HepG2 (cell line): ENCODE data around the gene BRAT1. TPM values are rescaled to one million over a fixed set of nuclear protein-coding genes. Genes with fewer than 3 reads are reported as not detected.

Experiments used
- ATAC-seq: fragments of 200-7000 bp; cut with Tn5 transposase; 3 replicates; pipeline ENCODE4 v1.9.1; 2020; ENCODE audit warnings: mild to moderate bottlenecking, moderate library complexity
- BruUV-seq: library from RNA; stranded (reverse); fragments of 400-500 nt; replicated peaks from 2 replicates; lab custom pipeline; 2021; lab: Mats Ljungman, UMichigan
- CTCF ChIA-PET: fragments of 300-600 bp; formaldehyde crosslinking; extraction: SDS; loops from one replicate; lab custom pipeline; 2021; ENCODE audit warnings: low total read pairs, inconsistent platforms, low intra/inter-chr PET ratio; lab: Yijun Ruan, JAX
- POLR2A ChIA-PET: fragments of 350-600 bp; sonication (Branson Sonifier 250); formaldehyde crosslinking; loops from one replicate; lab custom pipeline; 2020; ENCODE audit warnings: antibody characterized with exemption, inconsistent platforms; lab: Yijun Ruan, JAX
- DNase-seq: peaks from one replicate; pipeline ENCODE4 v3.0.0-alpha.2; 2015; ENCODE audit warnings: low spot score
- FAIRE-seq: peaks from 3 replicates; lab custom pipeline; 2011; peaks lifted over from hg19 to GRCh38; lab: Jason Lieb, UNC
- H2AFZ ChIP-seq: one replicate; pipeline ENCODE4 v1.6.1; 2011; ENCODE audit warnings: low read length, inconsistent platforms
- H3K27ac ChIP-seq: fragments of 300-600 bp; 3 replicates; pipeline ENCODE4 v1.8.0; 2011; ENCODE audit warnings: mixed run types, mild to moderate bottlenecking, mixed read lengths, low read length, inconsistent platforms; ENCODE audit not compliant: insufficient read depth; ENCODE audit errors: extremely low read length
- H3K27me3 ChIP-seq, 2 experiments: fragments of 200-600 bp in 1 of 2; 2 replicates in 1 of 2; 3 replicates in 1 of 2; pipeline versions ENCODE4 v1.6.0 to v1.8.0; 2011; ENCODE audit warnings: low read length in 2 of 2, mild to moderate bottlenecking in 2 of 2, moderate library complexity in 2 of 2, inconsistent platforms in 1 of 2; ENCODE audit not compliant: insufficient read depth in 2 of 2, control insufficient read depth in 1 of 2
- H3K36me3 ChIP-seq, 2 experiments: fragments of 200-600 bp in 1 of 2; replicated peaks in 1 of 2; 2 replicates in 1 of 2; 3 replicates in 1 of 2; pipeline versions ENCODE4 v1.5.1 to v1.8.0; 2011; ENCODE audit warnings: low read length in 2 of 2, inconsistent platforms in 1 of 2; ENCODE audit not compliant: insufficient read depth in 2 of 2, control insufficient read depth in 1 of 2
- H3K4me1 ChIP-seq: 2 replicates; pipeline ENCODE4 v1.5.1; 2012; ENCODE audit warnings: low read length, inconsistent platforms; ENCODE audit not compliant: insufficient read depth
- H3K4me2 ChIP-seq: 2 replicates; pipeline ENCODE4 v1.6.0; 2011; ENCODE audit warnings: low read depth, low read length, inconsistent platforms
- H3K4me3 ChIP-seq, 3 experiments: fragments of 200-600 bp in 1 of 3; sonication (generic), shearing (Covaris generic) in 1 of 3; replicated peaks in 1 of 3; 2 replicates each; pipeline ENCODE4 v1.5.1; 2011 to 2016; ENCODE audit warnings: low read length in 3 of 3, inconsistent platforms in 2 of 3, low read depth in 2 of 3, mild to moderate bottlenecking in 2 of 3, control low read depth in 1 of 3, mixed read lengths in 1 of 3; ENCODE audit not compliant: insufficient read depth in 1 of 3
- H3K79me2 ChIP-seq: one replicate; pipeline ENCODE4 v1.6.1; 2011; ENCODE audit warnings: low read length, inconsistent platforms; ENCODE audit not compliant: insufficient read depth
- H3K9ac ChIP-seq: 2 replicates; pipeline ENCODE4 v1.6.0; 2011; ENCODE audit warnings: mild to moderate bottlenecking, low read depth, low read length, inconsistent platforms; ENCODE audit not compliant: insufficient read depth
- H3K9me3 ChIP-seq: 2 replicates; pipeline ENCODE4 v1.5.1; 2012; ENCODE audit warnings: mild to moderate bottlenecking, low read length
- H4K20me1 ChIP-seq: 2 replicates; pipeline ENCODE4 v1.6.0; 2011; ENCODE audit warnings: inconsistent platforms, mild to moderate bottlenecking, low read length, moderate library complexity; ENCODE audit not compliant: insufficient read depth
- SRSF1 ChIP-seq: fragments of 200-400 bp; formaldehyde crosslinking; optimal IDR thresholded peaks from 2 replicates; pipeline ENCODE3; 2017; ENCODE audit warnings: mild to moderate bottlenecking, low read depth, low read length, moderate library complexity
- TAF15 ChIP-seq: fragments of 200-400 bp; formaldehyde crosslinking; IDR thresholded peaks from one replicate; pipeline ENCODE4 v1.6.1; 2018; ENCODE audit warnings: mild to moderate bottlenecking, low read depth, low read length; ENCODE audit not compliant: poor library complexity, severe bottlenecking
- ZNF547 ChIP-seq: sonication (generic); formaldehyde crosslinking; IDR thresholded peaks from 2 replicates; pipeline ENCODE4 v1.5.1; 2020; ENCODE audit warnings: mild to moderate bottlenecking, missing genetic modification reagents
- WGBS: methylation state at CpG from one replicate; pipeline ENCODE4 v1.1.6; 2017; ENCODE audit warnings: low lambda C conversion rate; 5-methylcytosine and 5-hydroxymethylcytosine counted together
- in situ Hi-C: cut with HindIII; loops from 2 replicates; pipeline ENCODE4 v1.10.0; 2017; ENCODE audit warnings: low pct_unique_long_range_greater_than_20kb; ENCODE audit not compliant: extremely low pct_ligation_motif_present
- intact Hi-C: fragments of 100-400 bp; cut with micrococcal nuclease; formaldehyde crosslinking; loops from one replicate; pipeline ENCODE4 v1.10.0; 2022; ENCODE audit not compliant: unreplicated experiment
- polyA plus RNA-seq, 8 experiments: library from polyadenylated mRNA; depleted of rRNA in 3 of 8; stranded (reverse) in 7 of 8; unstranded in 1 of 8; fragments of >200 nt; fragmentation: Illumina TruSeq in 4 of 8; extraction: Trizol in 4 of 8; gene quantifications; 2 replicates each; pipeline versions ENCODE4 v1.2.1 to v1.2.3, GENCODE V29; 2011 to 2016; ENCODE audit warnings: low read depth in 4 of 8, missing spikeins in 1 of 8, mixed read lengths in 1 of 8; ENCODE audit not compliant: insufficient read depth in 1 of 8
- total RNA-seq, 5 experiments: library from RNA; depleted of rRNA; stranded (reverse); fragments of >200 nt; fragmentation: Illumina TruSeq; extraction: Trizol; gene quantifications; 2 replicates each; pipeline ENCODE4 v1.2.3, GENCODE V29; 2016; ENCODE audit warnings: low read depth in 1 of 5
- TF ChIP-seq, protein P1 (sequence below): sonication (generic); formaldehyde crosslinking; conservative IDR thresholded peaks from 2 replicates; pipeline ENCODE4 v1.5.0; 2020; ENCODE audit warnings: missing genetic modification reagents
- TF ChIP-seq, protein P2 (sequence below), 2 experiments: fragments of 450-650 bp in 1 of 2; sonication (generic) in 1 of 2; formaldehyde crosslinking in 1 of 2; IDR thresholded peaks; 2 replicates each; pipeline versions ENCODE4 v1.6.1 to v1.8.0; 2016 to 2022; ENCODE audit warnings: antibody characterized with exemption in 1 of 2, mild to moderate bottlenecking in 1 of 2, missing genetic modification reagents in 1 of 2

The BRAT1 gene
- total and polyA plus RNA-seq, 2 of the 13 experiments (the other 11 are each of a cell fraction or from before 2014, with no cell fraction given): 10.2 to 20.3 TPM

DNA sequence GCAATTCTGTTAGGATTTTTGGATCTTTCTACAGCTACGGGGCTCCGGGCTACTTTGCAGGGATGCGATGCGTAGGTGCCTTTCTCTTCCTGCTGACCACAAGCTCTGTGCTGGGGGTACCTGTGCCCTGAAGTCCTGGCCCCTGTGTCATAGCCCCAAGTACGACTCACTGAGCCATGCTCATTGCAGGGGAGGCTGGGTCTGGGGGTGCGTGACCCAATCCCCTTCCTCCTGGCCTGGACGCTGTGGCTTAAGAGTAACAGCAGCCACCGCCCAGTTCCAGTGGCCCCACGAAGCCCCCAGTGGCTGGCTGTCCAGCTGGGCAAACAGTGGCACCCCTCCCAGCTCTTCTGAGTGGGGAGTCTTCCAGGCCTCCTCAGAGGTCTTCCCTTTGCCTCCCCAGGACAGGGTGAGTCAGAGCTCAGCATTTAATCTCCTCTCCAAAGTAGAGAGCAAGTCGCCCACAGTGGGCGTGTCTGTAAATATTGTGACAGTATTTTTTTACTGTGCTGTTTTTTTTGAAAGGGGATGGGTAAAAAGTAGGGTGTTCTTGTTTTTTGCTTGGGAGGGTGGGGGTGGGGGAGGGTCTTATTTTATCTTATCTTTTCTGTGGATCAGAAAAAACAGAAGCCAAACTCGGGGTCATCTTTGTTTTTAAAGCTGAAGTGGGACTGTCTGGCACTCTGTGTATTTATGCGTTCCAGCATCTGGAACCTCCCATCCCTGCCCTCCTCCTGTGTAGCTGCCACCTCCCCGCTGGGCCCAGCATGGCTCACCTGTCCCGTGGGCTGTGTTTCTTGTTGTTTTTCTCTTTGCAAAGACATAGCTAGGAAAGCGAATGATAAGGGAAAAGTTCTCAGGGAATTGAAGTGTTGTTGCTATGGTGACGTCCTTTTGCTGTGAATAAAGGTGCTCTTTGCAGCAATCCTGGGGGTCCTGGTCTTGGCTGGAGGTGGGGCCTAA lies 27.5 kb downstream of the BRAT1 start (continued):
- TF ChIP-seq, protein P1, sequence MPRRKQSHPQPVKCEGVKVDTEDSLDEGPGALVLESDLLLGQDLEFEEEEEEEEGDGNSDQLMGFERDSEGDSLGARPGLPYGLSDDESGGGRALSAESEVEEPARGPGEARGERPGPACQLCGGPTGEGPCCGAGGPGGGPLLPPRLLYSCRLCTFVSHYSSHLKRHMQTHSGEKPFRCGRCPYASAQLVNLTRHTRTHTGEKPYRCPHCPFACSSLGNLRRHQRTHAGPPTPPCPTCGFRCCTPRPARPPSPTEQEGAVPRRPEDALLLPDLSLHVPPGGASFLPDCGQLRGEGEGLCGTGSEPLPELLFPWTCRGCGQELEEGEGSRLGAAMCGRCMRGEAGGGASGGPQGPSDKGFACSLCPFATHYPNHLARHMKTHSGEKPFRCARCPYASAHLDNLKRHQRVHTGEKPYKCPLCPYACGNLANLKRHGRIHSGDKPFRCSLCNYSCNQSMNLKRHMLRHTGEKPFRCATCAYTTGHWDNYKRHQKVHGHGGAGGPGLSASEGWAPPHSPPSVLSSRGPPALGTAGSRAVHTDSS (CRISPR knock-in tag): no peak

DNA sequence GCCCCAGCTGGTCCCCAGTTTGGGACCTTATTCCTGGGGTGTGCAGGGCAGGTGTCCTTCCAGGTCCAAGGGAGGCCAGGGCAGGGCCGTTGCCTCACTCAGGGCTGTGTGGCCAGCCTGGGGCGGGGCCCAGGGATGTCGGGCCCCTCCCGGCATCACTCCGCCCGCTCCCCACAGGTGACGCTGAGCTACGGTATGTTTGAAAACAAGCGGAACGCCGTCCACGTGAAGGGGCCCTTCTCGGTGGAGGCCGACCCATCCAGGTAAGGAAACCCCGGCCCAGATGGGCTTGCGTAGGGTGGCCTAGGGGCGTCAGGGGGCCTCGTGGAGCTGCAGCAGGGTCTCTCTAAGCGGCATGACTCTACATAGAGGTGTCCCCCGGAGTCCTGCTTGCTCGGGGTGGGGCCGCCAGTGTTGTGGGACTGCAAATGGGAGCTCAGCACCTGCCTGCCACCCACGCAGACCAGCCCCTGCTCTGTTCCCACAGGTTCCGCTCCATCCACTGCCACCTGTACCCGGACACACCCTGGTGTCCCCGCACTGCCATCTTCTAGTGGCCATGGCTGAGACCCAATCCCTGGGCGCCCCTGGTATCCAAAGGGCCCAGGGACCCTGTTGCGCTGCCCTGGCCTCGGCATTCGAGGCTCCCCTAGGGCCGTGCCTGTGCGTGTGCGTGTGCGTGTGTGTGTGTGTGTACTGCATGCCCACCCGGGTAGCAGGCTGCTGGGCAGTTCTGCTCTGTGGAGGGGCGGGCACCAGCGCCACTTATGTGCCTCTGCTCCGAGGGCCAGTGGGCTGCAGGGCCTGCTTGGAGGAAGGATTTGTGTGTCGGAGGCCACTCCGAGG lies 28.4 kb downstream of the BRAT1 start:
- no peak for ATAC-seq
- Histone ChIP-seq H3K9me3 (no peaks in the 10 kb centered on the region), H3K36me3 (no peaks in the 10 kb centered on the region), H3K27ac (no peak overlapping the region), H3K4me2 (no peak overlapping the region), H3K27me3 (peaks cover 0 to 28% of the 10 kb centered on the region in 2 experiments; a peak in 2 of 5 replicates), H2AFZ (no peak overlapping the region), H3K4me1 (peaks cover 68% of the 10 kb centered on the region), H3K4me3 (no peak overlapping the region), H3K9ac (no peak overlapping the region), H3K79me2 (no peaks in the 10 kb centered on the region), H4K20me1 (no peaks in the 10 kb centered on the region)
- TF ChIP-seq ZNF547 (no peak), TAF15 (no peak), SRSF1 (peak; percentile 2)
- TF ChIP-seq, protein P2, sequence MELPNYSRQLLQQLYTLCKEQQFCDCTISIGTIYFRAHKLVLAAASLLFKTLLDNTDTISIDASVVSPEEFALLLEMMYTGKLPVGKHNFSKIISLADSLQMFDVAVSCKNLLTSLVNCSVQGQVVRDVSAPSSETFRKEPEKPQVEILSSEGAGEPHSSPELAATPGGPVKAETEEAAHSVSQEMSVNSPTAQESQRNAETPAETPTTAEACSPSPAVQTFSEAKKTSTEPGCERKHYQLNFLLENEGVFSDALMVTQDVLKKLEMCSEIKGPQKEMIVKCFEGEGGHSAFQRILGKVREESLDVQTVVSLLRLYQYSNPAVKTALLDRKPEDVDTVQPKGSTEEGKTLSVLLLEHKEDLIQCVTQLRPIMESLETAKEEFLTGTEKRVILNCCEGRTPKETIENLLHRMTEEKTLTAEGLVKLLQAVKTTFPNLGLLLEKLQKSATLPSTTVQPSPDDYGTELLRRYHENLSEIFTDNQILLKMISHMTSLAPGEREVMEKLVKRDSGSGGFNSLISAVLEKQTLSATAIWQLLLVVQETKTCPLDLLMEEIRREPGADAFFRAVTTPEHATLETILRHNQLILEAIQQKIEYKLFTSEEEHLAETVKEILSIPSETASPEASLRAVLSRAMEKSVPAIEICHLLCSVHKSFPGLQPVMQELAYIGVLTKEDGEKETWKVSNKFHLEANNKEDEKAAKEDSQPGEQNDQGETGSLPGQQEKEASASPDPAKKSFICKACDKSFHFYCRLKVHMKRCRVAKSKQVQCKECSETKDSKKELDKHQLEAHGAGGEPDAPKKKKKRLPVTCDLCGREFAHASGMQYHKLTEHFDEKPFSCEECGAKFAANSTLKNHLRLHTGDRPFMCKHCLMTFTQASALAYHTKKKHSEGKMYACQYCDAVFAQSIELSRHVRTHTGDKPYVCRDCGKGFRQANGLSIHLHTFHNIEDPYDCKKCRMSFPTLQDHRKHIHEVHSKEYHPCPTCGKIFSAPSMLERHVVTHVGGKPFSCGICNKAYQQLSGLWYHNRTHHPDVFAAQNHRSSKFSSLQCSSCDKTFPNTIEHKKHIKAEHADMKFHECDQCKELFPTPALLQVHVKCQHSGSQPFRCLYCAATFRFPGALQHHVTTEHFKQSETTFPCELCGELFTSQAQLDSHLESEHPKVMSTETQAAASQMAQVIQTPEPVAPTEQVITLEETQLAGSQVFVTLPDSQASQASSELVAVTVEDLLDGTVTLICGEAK (IDR thresholded peaks at IDR 0.05): no peak
- TF ChIP-seq, protein P2 (CRISPR knock-in tag; IDR thresholded peaks at IDR 0.05): 0 out of 2 replicates have a peak, but pooled peaks have one; percentile 24
- ChIA-PET CTCF (no interaction called here), POLR2A (interaction anchor here (0.8 kb wide), 2 partner anchors 16 to 133 kb away, joined by 3 read pairs; no protein-coding TSS in a partner anchor)
- in situ Hi-C loops: no loop called here
- 93% methylated on average over 10 of the region's 40 CpGs for WGBS
- no peak for FAIRE-seq
- no peak for DNase-seq
- no TSS peak for BruUV-seq
- intact Hi-C loops: no loop called here
